Smooth muscle cell (in vitro differentiated cells): Measurements from ENCODE around the gene MISP. TPM values are rescaled to one million over a fixed set of nuclear protein-coding genes. Genes with fewer than 3 reads are reported as not detected.
A peak's percentile ranks its signal among the peaks of the same experiment; 100 is the strongest.

Experiments used
- DNase-seq: peaks from one replicate; lab custom pipeline; 2025; ENCODE audit not compliant: unreplicated experiment; lab: John Stamatoyannopoulos, UW
- H2AFZ ChIP-seq: fragments of 200-600 bp; sonication (generic); 2 replicates; pipeline ENCODE4 v1.6.0; 2016; ENCODE audit warnings: antibody characterized with exemption, low read depth, mild to moderate bottlenecking
- H3F3A ChIP-seq: fragments of 200-600 bp; sonication (generic); 2 replicates; pipeline ENCODE4 v1.6.0; 2017; ENCODE audit warnings: antibody characterized with exemption, low read depth
- H3K27ac ChIP-seq: fragments of 200-600 bp; sonication (generic); 2 replicates; pipeline ENCODE4 v1.5.1; 2016; ENCODE audit warnings: low read depth, mild to moderate bottlenecking
- H3K27me3 ChIP-seq: fragments of 200-600 bp; sonication (generic); 2 replicates; pipeline ENCODE4 v1.6.1; 2016; ENCODE audit warnings: low read depth, mild to moderate bottlenecking
- H3K36me3 ChIP-seq: fragments of 200-600 bp; sonication (generic); 2 replicates; pipeline ENCODE4 v1.5.1; 2016; ENCODE audit warnings: low read depth
- H3K4me1 ChIP-seq: fragments of 200-600 bp; sonication (generic); 2 replicates; pipeline ENCODE4 v1.5.1; 2016; ENCODE audit warnings: low read depth
- H3K4me2 ChIP-seq: fragments of 200-600 bp; sonication (generic); 2 replicates; pipeline ENCODE4 v1.6.0; 2016; ENCODE audit warnings: mild to moderate bottlenecking
- H3K4me3 ChIP-seq: fragments of 200-600 bp; sonication (generic); 2 replicates; pipeline ENCODE4 v1.5.1; 2016; ENCODE audit warnings: mild to moderate bottlenecking
- H3K79me2 ChIP-seq: fragments of 200-600 bp; sonication (generic); 2 replicates; pipeline ENCODE4 v1.6.0; 2016; ENCODE audit warnings: low read depth, mild to moderate bottlenecking
- H3K9ac ChIP-seq: fragments of 200-600 bp; sonication (generic); 2 replicates; pipeline ENCODE4 v1.6.0; 2016; ENCODE audit warnings: low read depth
- H3K9me3 ChIP-seq: fragments of 200-600 bp; sonication (generic); replicated peaks from 2 replicates; pipeline ENCODE4 v1.5.1; 2016; ENCODE audit warnings: low read depth
- H4K20me1 ChIP-seq: fragments of 200-600 bp; sonication (generic); 2 replicates; pipeline ENCODE4 v1.6.0; 2016; ENCODE audit warnings: low read depth
- WGBS: methylation state at CpG from one replicate; pipeline ENCODE4 v1.1.7; 2016; ENCODE audit warnings: low lambda C conversion rate; 5-methylcytosine and 5-hydroxymethylcytosine counted together
- polyA plus RNA-seq: library from polyadenylated mRNA; unstranded; fragments of >200 nt; fragmentation: Nextera tagmentation; extraction: Ambion mirVana; gene quantifications from 2 replicates; pipeline ENCODE4 v1.2.1, GENCODE V29; 2016
- total RNA-seq: library from RNA; depleted of rRNA; stranded (reverse); fragments of >200 nt; gene quantifications from 2 replicates; pipeline ENCODE4 v1.2.3, GENCODE V29; 2014
- TF ChIP-seq, protein P1 (sequence below): fragments of 200-600 bp; sonication (generic); IDR thresholded peaks from 2 replicates; pipeline ENCODE4 v1.5.1; 2017; ENCODE audit warnings: borderline replicate concordance, mild to moderate bottlenecking, antibody characterized with exemption; ENCODE audit not compliant: insufficient read depth, poor library complexity, severe bottlenecking

Gene MISP
- total and polyA plus RNA-seq, 2 experiments from 2014 or later = 1.2 to 1.7 TPM

DNA sequence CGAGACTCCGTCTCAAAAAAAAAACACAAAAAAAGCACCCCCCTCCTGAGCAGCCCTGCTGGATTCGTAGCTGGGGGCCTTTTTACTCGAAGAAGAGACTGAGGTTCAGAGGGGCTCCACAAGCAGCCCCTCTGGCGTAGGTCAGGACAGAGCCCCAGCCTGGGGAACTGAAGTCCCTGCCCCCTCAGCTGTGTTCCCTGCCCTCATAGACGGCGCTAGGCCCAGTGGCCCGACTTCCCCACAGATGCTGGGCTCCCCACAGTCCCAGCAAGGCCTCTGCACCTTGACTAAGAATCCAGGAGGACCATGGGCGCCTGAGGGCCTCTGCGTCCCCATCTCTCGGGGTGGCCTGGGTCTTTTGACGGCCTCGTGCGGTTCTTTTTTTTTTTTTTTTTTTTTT lies 1.1 kb upstream of the MISP start:
- H3K4me1 ChIP-seq = no peaks in the 10 kb centered on the region
- H2AFZ ChIP-seq = no peak overlapping the region
- H3K27ac ChIP-seq = no peak overlapping the region
- no peak overlapping the region for H3K9ac ChIP-seq
- DNase-seq = no peak
- TF ChIP-seq, protein P1, sequence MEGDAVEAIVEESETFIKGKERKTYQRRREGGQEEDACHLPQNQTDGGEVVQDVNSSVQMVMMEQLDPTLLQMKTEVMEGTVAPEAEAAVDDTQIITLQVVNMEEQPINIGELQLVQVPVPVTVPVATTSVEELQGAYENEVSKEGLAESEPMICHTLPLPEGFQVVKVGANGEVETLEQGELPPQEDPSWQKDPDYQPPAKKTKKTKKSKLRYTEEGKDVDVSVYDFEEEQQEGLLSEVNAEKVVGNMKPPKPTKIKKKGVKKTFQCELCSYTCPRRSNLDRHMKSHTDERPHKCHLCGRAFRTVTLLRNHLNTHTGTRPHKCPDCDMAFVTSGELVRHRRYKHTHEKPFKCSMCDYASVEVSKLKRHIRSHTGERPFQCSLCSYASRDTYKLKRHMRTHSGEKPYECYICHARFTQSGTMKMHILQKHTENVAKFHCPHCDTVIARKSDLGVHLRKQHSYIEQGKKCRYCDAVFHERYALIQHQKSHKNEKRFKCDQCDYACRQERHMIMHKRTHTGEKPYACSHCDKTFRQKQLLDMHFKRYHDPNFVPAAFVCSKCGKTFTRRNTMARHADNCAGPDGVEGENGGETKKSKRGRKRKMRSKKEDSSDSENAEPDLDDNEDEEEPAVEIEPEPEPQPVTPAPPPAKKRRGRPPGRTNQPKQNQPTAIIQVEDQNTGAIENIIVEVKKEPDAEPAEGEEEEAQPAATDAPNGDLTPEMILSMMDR = no peak
- no peaks in the 10 kb centered on the region for H3F3A ChIP-seq
- H3K4me2 ChIP-seq = no peak overlapping the region
- no peaks in the 10 kb centered on the region for H3K9me3 ChIP-seq
- H3K4me3 ChIP-seq = no peak overlapping the region
- no peaks in the 10 kb centered on the region for H4K20me1 ChIP-seq
- H3K36me3 ChIP-seq = no peaks in the 10 kb centered on the region
- H3K27me3 ChIP-seq = no peaks in the 10 kb centered on the region
- WGBS = 84% methylated on average over 14 of the region's 14 CpGs
- H3K79me2 ChIP-seq = no peaks in the 10 kb centered on the region

DNA sequence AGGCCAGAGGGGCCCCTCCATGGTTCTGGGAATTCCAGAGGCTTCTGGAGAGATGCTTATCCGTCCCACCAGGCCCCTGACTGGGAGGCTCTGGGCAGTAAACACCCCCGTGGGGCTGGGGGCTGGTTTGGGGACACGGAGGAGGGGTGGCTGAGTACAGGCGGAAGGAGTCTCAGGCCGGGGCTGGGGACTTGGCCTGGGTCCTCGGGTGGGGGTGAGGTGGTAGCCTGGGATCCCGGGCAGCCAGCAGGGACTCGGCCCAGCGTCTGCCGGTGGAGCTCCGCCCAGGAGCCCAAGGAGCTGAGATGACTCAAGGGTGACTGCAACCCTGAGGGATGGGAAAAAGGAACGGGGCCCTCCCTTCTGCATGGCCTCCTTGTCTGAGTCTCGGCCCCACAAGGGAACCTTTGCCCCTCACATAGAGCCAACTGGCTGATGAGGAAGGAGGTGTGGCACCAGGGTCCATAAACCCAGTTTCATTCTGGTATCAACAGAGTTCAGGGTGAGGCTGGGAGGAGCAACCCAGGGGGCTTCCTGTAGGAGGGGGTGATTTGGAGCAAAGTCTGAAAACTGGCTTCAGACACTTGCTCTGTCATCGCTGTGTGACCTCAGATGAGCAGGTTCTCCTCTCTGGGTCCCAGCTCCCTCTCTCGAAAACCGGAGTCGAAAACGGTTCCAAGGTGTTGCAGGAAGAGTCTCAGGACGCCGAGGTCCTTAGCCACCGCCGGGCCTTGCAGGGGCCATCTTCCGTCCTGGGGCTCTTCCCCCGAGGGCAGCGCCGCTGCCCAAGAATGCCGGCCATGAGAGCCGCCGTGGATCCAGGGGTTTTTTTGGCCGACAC lies 809 bp downstream of the MISP start:
- Histone ChIP-seq H3K79me2 (no peaks in the 10 kb centered on the region), H3K4me2 (peak overlapping the region; percentile 73), H3K36me3 (no peaks in the 10 kb centered on the region), H3K27ac (peak overlapping the region; percentile 62), H3F3A (no peaks in the 10 kb centered on the region), H4K20me1 (no peaks in the 10 kb centered on the region), H3K4me3 (peak overlapping the region; percentile 39), H3K9me3 (no peaks in the 10 kb centered on the region), H3K4me1 (no peaks in the 10 kb centered on the region), H2AFZ (peak overlapping the region; percentile 59), H3K27me3 (no peaks in the 10 kb centered on the region), H3K9ac (peak overlapping the region; percentile 46)
- DNase-seq = peak; percentile 28
- WGBS = 77% methylated on average over 23 of the region's 30 CpGs
- TF ChIP-seq, protein P1 = no peak

- no peak for DNase-seq
- TF ChIP-seq, protein P1 = no peak
- no peaks in the 10 kb centered on the region for H3F3A ChIP-seq
- peak overlapping the region; percentile 42 for H3K27ac ChIP-seq
- H3K27me3 ChIP-seq = no peaks in the 10 kb centered on the region
- H3K4me1 ChIP-seq = no peaks in the 10 kb centered on the region
- H3K9me3 ChIP-seq = no peaks in the 10 kb centered on the region
- H3K36me3 ChIP-seq = no peaks in the 10 kb centered on the region
- no peaks in the 10 kb centered on the region for H3K79me2 ChIP-seq
- no peak overlapping the region for H3K9ac ChIP-seq
- H4K20me1 ChIP-seq = no peaks in the 10 kb centered on the region
- H3K4me2 ChIP-seq = no peak overlapping the region
- no peak overlapping the region for H3K4me3 ChIP-seq
- no peak overlapping the region for H2AFZ ChIP-seq
- 65% methylated on average over 35 of the region's 39 CpGs for WGBS
These were observed 2.0 kb downstream of the MISP start for GRCh38 chr19:752652-753517.
